HCT116 (cell line): ENCODE data around the gene PPP1R14C. TPM values are rescaled to one million over a fixed set of nuclear protein-coding genes. Genes with fewer than 3 reads are reported as not detected.
A peak's percentile ranks its signal among the peaks of the same experiment; 100 is the strongest.

Source experiments
- ATAC-seq: fragments of 200-7000 bp; cut with Tn5 transposase; 2 replicates; pipeline ENCODE4 v1.9.1; 2020; ENCODE audit warnings: mild to moderate bottlenecking, moderate library complexity
- BruUV-seq: library from RNA; stranded (reverse); fragments of 400-500 nt; replicated peaks from 2 replicates; lab custom pipeline; 2021; lab: Mats Ljungman, UMichigan
- CTCF ChIA-PET: fragments of 300-600 bp; sonication (Branson Sonifier 250); formaldehyde crosslinking; loops from one replicate; lab custom pipeline; 2021; ENCODE audit warnings: antibody characterized with exemption; lab: Charles Lee
- POLR2A ChIA-PET: fragments of 300-600, 350-600 bp; sonication (Branson Sonifier 250); formaldehyde crosslinking; loops from one replicate; lab custom pipeline; 2021; ENCODE audit warnings: antibody characterized with exemption; lab: Charles Lee
- RAD21 ChIA-PET, 2 experiments: fragments of 300-600 bp; sonication (Branson Sonifier 250); formaldehyde crosslinking; loops; one replicate each; lab custom pipeline; 2023; ENCODE audit warnings: low total read pairs in 2 of 2; ENCODE audit not compliant: uncharacterized antibody in 2 of 2, unreplicated experiment in 2 of 2, low non-redundant PET in 1 of 2; lab: Charles Lee
- DNase-seq: peaks from one replicate; pipeline ENCODE4 v3.0.0-alpha.2; 2010; ENCODE audit warnings: low read depth, low spot score
- H2AFZ ChIP-seq: fragments of 200-600 bp; shearing (Covaris generic), sonication (generic); 2 replicates; pipeline ENCODE4 v1.6.1; 2017; ENCODE audit warnings: low read depth, mixed run types, mixed read lengths, antibody characterized with exemption, low read length; ENCODE audit not compliant: poor library complexity, severe bottlenecking
- H3K27ac ChIP-seq: 2 replicates; pipeline ENCODE4 v1.5.1; 2012; ENCODE audit warnings: low read depth, low read length
- H3K27me3 ChIP-seq: fragments of 200-600 bp; sonication (generic); 2 replicates; pipeline ENCODE4 v1.6.1; 2016; ENCODE audit warnings: mixed run types, low read length, mixed read lengths; ENCODE audit not compliant: insufficient read depth
- H3K36me3 ChIP-seq, 2 experiments: fragments of 200-500 bp in 1 of 2; fragments of 200-600 bp in 1 of 2; sonication (Bioruptor generic) in 1 of 2; sonication (generic) in 1 of 2; 2 replicates each; pipeline versions ENCODE4 v1.5.1 to v1.6.1; 2014 to 2016; ENCODE audit warnings: low read length in 2 of 2, inconsistent platforms in 1 of 2, mixed read lengths in 1 of 2, mixed run types in 1 of 2; ENCODE audit not compliant: insufficient read depth in 2 of 2, control insufficient read depth in 1 of 2
- H3K4me1 ChIP-seq, 2 experiments: fragments of 200-600 bp in 1 of 2; sonication (generic) in 1 of 2; 2 replicates each; pipeline versions ENCODE4 v1.5.1 to v1.6.1; 2012 to 2017; ENCODE audit warnings: low read length in 2 of 2, inconsistent platforms in 1 of 2, mild to moderate bottlenecking in 1 of 2, mixed read lengths in 1 of 2, mixed run types in 1 of 2, moderate library complexity in 1 of 2; ENCODE audit not compliant: insufficient read depth in 2 of 2, control insufficient read depth in 1 of 2
- H3K4me2 ChIP-seq: fragments of 200-600 bp; sonication (generic); 2 replicates; pipeline ENCODE4 v1.6.1; 2017; ENCODE audit warnings: mixed run types, low read length, mixed read lengths
- H3K4me3 ChIP-seq, 2 experiments: fragments of 200-600 bp in 1 of 2; sonication (generic) in 1 of 2; replicated peaks in 1 of 2; 2 replicates each; pipeline ENCODE4 v1.5.1; 2011 to 2016; ENCODE audit warnings: low read length in 2 of 2, control low read depth in 1 of 2, low read depth in 1 of 2, mild to moderate bottlenecking in 1 of 2, mixed read lengths in 1 of 2, mixed run types in 1 of 2
- H3K79me2 ChIP-seq: fragments of 200-600 bp; sonication (generic); 2 replicates; pipeline ENCODE4 v1.6.1; 2017; ENCODE audit warnings: mild to moderate bottlenecking, mixed run types, low read length, moderate library complexity, mixed read lengths; ENCODE audit not compliant: insufficient read depth
- H3K9ac ChIP-seq: fragments of 200-600 bp; sonication (generic); 2 replicates; pipeline ENCODE4 v1.6.1; 2016; ENCODE audit warnings: low read length, mixed read lengths
- H3K9me2 ChIP-seq: fragments of 200-600 bp; sonication (generic), shearing (Covaris generic); 2 replicates; pipeline ENCODE4 v1.6.1; 2017; ENCODE audit warnings: mixed run types, mild to moderate bottlenecking, moderate library complexity; ENCODE audit not compliant: insufficient read depth
- H3K9me3 ChIP-seq, 2 experiments: fragments of 200-500 bp in 1 of 2; fragments of 200-600 bp in 1 of 2; sonication (Bioruptor generic) in 1 of 2; sonication (generic) in 1 of 2; 2 replicates each; pipeline ENCODE4 v1.6.1; 2014 to 2017; ENCODE audit warnings: low read length in 2 of 2, mixed read lengths in 2 of 2, inconsistent platforms in 1 of 2, low read depth in 1 of 2, mild to moderate bottlenecking in 1 of 2, mixed run types in 1 of 2, moderate library complexity in 1 of 2; ENCODE audit not compliant: control insufficient read depth in 1 of 2, insufficient read depth in 1 of 2
- H4K20me1 ChIP-seq: fragments of 200-600 bp; sonication (generic), shearing (Covaris generic); 2 replicates; pipeline ENCODE4 v1.6.1; 2017; ENCODE audit warnings: mixed run types, mild to moderate bottlenecking, moderate library complexity; ENCODE audit not compliant: insufficient read depth
- CBX3 ChIP-seq: IDR thresholded peaks from 2 replicates; pipeline ENCODE4 v1.6.1; 2012; ENCODE audit warnings: low read depth
- CTCF ChIP-seq, 3 experiments: fragments of 200-600 bp in 1 of 3; sonication (generic) in 1 of 3; IDR thresholded peaks in 2 of 3; conservative IDR thresholded peaks in 1 of 3; 2 replicates each; pipeline ENCODE4 v1.5.1; 2012 to 2017; ENCODE audit warnings: low read depth in 2 of 3, low read length in 2 of 3, antibody characterized with exemption in 1 of 3, borderline replicate concordance in 1 of 3, control low read depth in 1 of 3, mild to moderate bottlenecking in 1 of 3, mixed read lengths in 1 of 3, mixed run types in 1 of 3, moderate library complexity in 1 of 3; ENCODE audit not compliant: insufficient read depth in 1 of 3
- EZH2 ChIP-seq: fragments of 200-600 bp; sonication (generic); IDR thresholded peaks from 2 replicates; pipeline ENCODE4 v1.6.1; 2017; ENCODE audit warnings: antibody characterized with exemption, mixed run types
- MAX ChIP-seq: IDR thresholded peaks from 2 replicates; pipeline ENCODE4 v1.6.1; 2012
- POLR2A ChIP-seq: IDR thresholded peaks from 2 replicates; pipeline ENCODE4 v1.7.0; 2011; ENCODE audit warnings: borderline replicate concordance; ENCODE audit not compliant: insufficient read depth, insufficient read length; ENCODE audit errors: extremely low read depth
- POLR2AphosphoS5 ChIP-seq: IDR thresholded peaks from 2 replicates; pipeline ENCODE4 v1.6.1; 2011; ENCODE audit warnings: mild to moderate bottlenecking, low read depth, low read length, moderate library complexity
- REST ChIP-seq: IDR thresholded peaks from 2 replicates; pipeline ENCODE4 v1.6.1; 2012; ENCODE audit warnings: low read depth
- SRF ChIP-seq: IDR thresholded peaks from 2 replicates; pipeline ENCODE4 v1.6.1; 2012; ENCODE audit warnings: low read depth
- ZBTB33 ChIP-seq: IDR thresholded peaks from 2 replicates; pipeline ENCODE4 v1.6.1; 2011; ENCODE audit warnings: mild to moderate bottlenecking, low read length, moderate library complexity; ENCODE audit not compliant: insufficient replicate concordance; ENCODE audit errors: extremely low read depth
- intact Hi-C: fragments of 100-400 bp; cut with micrococcal nuclease; formaldehyde crosslinking; loops from 2 replicates; pipeline ENCODE4 v1.10.0; 2022
- total RNA-seq: library from RNA; stranded (reverse); gene quantifications from one replicate; pipeline ENCODE4 v1.2.1, GENCODE V29; 2021; ENCODE audit not compliant: unreplicated experiment

PPP1R14C gene
- total RNA-seq, 1 experiment from 2014 or later: 7.8 TPM

GRCh38 chr6:150142097-150142669 lies 661 bp upstream of the PPP1R14C start:
- CTCF ChIA-PET: interaction anchor here (1.6 kb wide), 1 partner anchor 62 kb away, joined by 6 read pairs; no protein-coding TSS in a partner anchor

More at GRCh38 chr6:150142097-150142669, 661 bp upstream of the PPP1R14C start:
- ATAC-seq (peak; percentile 55), DNase-seq (no peak)
- H3K9ac ChIP-seq: peak overlapping the region; percentile 57; the same call in 1 of the 2 replicates
- H3K4me3 ChIP-seq: peak overlapping the region; percentile 60 to 69
- TF ChIP-seq POLR2A: no peak
- no peak for TF ChIP-seq ZBTB33
- TF ChIP-seq CBX3: no peak
- TF ChIP-seq CTCF (IDR thresholded peaks at IDR 0.05 in 2 of 3, conservative IDR thresholded peaks at IDR 0.05 in 1 of 3; ENCODE audit: borderline replicate concordance in 1 of 3, insufficient read depth in 1 of 3, low read depth in 2 of 3, low read length in 2 of 3): no peak
- no peak for TF ChIP-seq MAX
- TF ChIP-seq EZH2: no peak
- no peak for TF ChIP-seq POLR2AphosphoS5
- no peak for TF ChIP-seq REST
- no peak for TF ChIP-seq SRF
- no peaks in the 10 kb centered on the region for H3K36me3 ChIP-seq
- H3K27ac ChIP-seq: no peak overlapping the region
- ChIA-PET RAD21 (no interaction called here), POLR2A (no interaction called here)
- H3K79me2 ChIP-seq: no peaks in the 10 kb centered on the region
- peak overlapping the region; percentile 92 for H3K4me2 ChIP-seq
- H3K27me3 ChIP-seq: no peaks in the 10 kb centered on the region
- H3K9me2 ChIP-seq: no peaks in the 10 kb centered on the region
- H3K4me1 ChIP-seq: peaks cover 15 to 38% of the 10 kb centered on the region in 2 experiments
- peak overlapping the region; percentile 91 for H2AFZ ChIP-seq
- no peaks in the 10 kb centered on the region for H3K9me3 ChIP-seq
- no peaks in the 10 kb centered on the region for H4K20me1 ChIP-seq
- intact Hi-C loops: loop anchor here (10.0 kb wide), 2 partner anchors 193 to 673 kb away; no protein-coding TSS in a partner anchor
- no TSS peak for BruUV-seq
